Activated naive CD4-positive, alpha-beta T cell (primary cell): ENCODE results near the gene S1PR4.

Source experiments
- DNase-seq, 4 experiments: peaks; one replicate each; lab custom pipeline; 2025; lab: John Stamatoyannopoulos, UW

Gene S1PR4

DNA sequence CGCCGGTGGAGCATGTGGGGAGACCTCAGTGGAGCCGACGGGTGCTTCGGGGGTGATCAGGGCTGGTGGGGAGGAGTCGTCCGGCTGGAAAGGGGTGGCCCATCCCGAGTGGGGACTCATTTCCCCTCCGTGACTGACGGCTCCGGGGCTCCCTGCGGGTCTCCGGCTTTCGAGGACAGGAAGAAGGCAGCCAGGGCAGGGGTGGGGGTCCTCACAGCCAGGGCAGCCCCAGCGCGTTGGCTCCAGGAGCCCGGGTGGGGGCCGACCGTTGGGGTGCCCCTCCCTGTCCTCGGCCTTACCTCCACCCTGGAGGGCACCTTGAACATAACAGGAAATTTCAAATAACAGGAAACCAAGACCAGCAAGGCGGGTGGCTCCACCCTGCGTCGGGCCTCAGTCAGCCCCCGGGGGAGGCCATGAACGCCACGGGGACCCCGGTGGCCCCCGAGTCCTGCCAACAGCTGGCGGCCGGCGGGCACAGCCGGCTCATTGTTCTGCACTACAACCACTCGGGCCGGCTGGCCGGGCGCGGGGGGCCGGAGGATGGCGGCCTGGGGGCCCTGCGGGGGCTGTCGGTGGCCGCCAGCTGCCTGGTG, at the start of gene S1PR4:
Gene S1PR4 (plus strand): TSS at position 393 of the 596 bp plus-strand sequence. CDS start 24 bp downstream, at position 417.
- DNase-seq, result peak in 2 of 4 experiments; percentile 67 to 77

DNA sequence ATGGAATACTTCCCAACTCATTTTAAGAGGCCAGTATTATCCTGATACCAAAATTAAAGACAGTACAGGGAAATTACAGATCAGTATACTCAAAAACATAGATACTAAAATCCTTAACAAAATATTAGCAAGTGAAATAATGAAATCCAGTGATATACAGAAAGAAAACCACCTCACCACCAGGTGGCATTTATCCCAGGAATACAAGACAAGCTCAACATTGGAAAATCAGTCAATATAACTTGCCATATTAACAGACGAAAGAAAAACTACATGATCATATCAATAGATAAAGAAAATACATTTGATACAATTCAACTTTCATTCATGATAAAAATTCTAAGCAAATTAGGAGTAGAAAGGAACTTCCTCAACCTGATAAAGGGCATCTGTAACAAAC, 49.5 kb upstream of the S1PR4 start:
- DNase-seq, result no peak

GRCh38 chr19:3131168-3131567, 47.4 kb upstream of the S1PR4 start:
- DNase-seq, result no peak

DNA sequence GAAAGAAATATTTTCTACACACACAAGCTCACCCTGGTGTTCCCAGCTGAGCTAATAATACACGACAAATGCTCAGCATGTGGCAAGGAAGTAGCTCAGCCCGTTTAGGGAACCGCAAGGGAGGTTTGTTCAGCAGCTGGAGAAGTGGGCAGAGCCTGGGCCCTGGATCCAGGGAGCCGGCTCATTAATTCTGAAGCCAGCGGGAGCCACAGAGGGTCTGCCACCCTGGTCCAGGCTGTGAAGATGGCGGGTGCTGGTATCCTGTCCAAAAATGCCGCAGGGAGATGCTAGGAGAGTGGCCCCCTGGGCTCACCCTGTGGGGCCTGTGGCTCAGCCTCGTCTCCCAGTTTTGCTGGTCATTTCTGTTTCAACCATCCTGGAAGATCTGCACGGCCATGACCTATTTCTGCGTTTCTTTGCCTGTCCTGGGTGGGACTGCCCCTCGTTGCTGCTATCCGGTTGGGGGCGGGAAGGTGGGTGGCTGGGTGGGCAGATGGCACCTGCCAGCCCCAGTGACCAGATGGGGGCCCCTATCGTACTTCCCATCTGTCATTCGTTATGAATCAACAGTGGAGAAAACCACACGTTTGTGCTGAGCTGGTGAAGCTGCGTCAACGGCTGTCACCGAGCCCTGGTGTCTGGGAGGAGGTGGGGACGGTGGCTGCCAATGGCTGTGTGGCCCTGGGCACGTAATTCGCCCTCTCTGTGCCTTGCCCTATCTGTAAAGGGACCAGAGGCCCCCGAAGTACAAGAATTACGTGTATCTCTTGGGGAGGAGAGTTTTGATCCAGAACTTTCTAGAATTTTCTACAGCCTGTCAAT, 45.4 kb upstream of the S1PR4 start:
- DNase-seq, result peak; percentile 9 to 49 (median 12)

GRCh38 chr19:3133793-3134116, 44.8 kb upstream of the S1PR4 start:
- no peak for DNase-seq

DNA sequence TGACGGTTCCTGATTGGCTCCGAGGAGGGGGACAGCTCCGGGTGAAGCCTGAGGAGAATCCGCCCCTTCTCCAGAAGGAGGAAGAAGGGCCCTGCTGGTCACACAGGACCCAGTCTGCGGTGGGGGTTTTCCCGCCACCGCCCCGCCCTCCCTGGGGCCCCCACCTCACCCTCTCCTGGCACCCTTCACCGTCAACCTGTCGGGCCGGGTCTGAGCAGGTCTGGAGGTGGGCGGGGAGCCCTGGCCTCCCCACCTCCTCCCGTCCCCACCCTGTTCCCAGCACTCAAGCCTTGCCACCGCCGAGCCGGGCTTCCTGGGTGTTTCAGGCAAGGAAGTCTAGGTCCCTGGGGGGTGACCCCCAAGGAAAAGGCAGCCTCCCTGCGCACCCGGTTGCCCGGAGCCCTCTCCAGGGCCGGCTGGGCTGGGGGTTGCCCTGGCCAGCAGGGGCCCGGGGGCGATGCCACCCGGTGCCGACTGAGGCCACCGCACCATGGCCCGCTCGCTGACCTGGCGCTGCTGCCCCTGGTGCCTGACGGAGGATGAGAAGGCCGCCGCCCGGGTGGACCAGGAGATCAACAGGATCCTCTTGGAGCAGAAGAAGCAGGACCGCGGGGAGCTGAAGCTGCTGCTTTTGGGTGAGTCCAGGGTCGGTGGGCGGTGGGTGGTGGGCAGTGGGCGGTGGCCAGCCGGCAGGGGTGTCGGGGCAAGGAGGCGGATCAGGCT, 42.4 kb upstream of the S1PR4 start, which contains the start of gene GNA15:
Gene GNA15 (plus strand): TSS at position 73 of the 723 bp plus-strand sequence. CDS start 418 bp downstream, at position 491.
- DNase-seq, result no peak

DNA sequence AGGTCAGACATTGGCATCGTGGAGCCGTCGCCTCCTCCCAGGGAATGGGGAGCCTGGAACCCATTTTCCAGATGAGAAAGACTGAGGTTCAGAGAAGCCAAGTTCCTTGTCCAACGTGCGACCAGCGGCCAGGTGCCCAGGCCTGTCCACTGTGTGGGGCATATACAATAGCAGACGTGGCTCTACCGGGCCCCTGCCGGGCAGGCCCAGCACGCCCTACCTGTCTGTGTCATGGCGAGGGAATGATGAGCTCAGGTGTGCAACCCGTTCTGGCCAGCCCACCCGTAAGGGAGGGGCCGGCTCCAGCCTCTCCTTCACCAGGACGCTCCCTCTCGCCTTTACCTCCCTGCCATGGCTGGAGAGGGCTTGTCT, 41.9 kb upstream of the S1PR4 start:
- no peak for DNase-seq

- DNase-seq, result no peak
These were observed 41.5 kb upstream of the S1PR4 start for GRCh38 chr19:3137119-3137518.

DNA sequence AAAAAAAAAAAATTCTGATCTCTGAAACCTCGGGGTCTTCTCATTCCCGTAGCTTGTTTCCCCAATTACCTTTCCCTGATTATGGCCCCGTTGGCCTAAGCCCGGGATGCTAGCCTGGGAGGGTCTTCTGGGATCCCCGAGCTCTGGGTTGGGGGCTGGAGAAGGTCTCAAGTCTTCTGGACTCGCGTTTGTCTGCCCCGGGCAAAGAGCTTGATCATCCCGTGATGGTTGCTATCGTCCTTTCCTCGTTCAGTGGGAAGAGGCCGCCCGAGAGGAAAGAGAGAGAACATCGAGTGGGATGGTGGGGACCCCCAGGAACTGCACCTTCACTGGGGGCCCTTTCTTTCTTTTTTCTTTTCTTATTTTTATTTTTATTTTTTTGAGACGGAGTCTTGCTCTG, 40.3 kb upstream of the S1PR4 start:
- DNase-seq, result no peak

- DNase-seq, result no peak
These were observed 37.9 kb upstream of the S1PR4 start for GRCh38 chr19:3140667-3141038.

- no peak for DNase-seq
These were observed 36.3 kb upstream of the S1PR4 start for GRCh38 chr19:3142292-3142670.

GRCh38 chr19:3142781-3143337, 35.7 kb upstream of the S1PR4 start:
- no peak for DNase-seq

GRCh38 chr19:3145909-3146676, 32.5 kb upstream of the S1PR4 start:
- DNase-seq, result no peak

DNA sequence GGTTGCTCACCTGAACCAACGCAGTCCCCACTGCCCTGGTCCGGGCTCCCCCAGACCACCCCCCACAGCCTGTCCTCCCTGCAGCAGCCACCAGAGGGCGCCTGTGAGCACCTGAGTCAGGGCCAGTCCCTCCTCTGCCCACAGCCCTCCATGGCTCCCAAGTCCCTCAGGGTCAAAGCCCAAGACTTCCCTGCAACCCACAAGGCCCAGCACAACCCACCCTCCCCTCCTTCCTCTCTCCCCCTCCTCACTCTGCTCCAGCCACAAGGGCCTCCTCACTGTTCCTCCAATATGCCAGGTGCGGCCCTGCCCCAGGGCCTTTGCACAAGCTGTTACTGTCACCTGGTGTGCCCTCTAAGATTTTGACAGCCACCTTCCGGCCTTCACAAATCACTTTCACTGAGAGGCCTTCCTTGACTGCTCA, 31.9 kb upstream of the S1PR4 start:
- DNase-seq, result peak; percentile 46 to 67 (median 66)

DNA sequence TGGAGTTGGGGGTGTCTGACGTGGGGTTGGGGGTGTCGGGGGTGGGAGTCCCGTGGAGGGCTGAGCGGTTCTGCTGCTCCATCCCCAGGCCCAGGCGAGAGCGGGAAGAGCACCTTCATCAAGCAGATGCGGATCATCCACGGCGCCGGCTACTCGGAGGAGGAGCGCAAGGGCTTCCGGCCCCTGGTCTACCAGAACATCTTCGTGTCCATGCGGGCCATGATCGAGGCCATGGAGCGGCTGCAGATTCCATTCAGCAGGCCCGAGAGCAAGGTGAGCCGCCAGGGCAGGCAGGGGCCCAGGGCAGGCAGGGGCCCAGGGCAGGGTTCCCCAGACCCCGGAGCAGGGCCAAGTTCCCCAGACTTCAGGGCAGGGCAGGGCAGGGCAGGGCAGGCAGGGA, 30.1 kb upstream of the S1PR4 start:
- DNase-seq, result no peak

DNA sequence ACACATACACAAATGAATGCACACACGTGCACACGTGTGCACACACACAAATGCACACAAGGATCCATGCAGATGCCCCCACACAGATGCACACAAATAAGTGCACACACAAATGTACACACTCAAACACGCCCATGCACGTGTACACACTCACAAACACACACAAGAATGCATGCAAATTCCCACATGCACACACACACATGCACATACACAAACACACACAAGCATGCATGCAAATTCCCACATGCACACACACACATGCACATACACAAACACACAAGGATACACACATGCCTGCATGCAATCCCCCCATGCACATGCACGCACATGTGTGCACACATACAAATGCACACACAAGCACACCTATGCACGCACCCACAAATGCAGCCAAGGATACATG, 29.5 kb upstream of the S1PR4 start:
- no peak for DNase-seq

DNA sequence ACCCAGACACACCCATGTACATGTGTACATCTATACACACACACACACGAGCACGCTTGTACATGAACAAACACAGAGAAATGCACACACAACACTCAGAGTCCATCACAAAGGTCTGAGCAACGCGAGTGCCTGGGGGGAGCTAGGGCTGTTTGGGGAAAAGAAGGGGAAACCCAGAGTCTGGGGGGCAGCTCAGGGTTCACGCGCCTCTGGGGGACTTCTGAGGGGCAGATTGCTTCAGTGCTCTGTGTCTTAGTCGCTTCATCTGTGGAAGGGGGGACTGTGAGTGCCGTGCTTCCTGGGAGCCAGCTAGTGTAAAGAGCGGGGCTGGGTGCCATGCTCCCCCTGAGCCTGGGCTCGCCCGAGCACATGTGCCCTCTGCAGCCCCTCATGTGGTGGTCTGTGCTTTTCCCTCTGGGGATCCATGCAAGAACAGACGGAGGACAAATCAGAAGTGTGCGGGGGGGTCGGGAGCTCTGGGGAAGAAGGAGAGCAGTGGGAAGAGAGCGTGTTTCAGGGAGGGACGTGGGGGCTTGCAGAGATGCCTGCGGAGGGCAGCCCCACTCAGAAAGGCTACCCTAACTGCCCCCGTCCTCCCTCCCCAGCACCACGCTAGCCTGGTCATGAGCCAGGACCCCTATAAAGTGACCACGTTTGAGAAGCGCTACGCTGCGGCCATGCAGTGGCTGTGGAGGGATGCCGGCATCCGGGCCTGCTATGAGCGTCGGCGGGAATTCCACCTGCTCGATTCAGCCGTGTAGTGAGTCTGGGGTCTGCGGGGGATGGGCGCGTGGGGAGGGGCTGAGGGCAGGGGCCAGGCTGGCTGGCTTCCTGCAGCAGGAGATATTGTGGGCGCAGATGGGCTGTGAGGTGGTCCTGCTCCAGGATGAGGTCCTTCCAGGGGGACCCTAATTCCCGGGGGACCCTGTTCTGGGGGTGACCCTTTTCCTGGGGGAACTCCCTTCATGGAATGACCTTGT, 28.8 kb upstream of the S1PR4 start:
- DNase-seq, result no peak

DNA sequence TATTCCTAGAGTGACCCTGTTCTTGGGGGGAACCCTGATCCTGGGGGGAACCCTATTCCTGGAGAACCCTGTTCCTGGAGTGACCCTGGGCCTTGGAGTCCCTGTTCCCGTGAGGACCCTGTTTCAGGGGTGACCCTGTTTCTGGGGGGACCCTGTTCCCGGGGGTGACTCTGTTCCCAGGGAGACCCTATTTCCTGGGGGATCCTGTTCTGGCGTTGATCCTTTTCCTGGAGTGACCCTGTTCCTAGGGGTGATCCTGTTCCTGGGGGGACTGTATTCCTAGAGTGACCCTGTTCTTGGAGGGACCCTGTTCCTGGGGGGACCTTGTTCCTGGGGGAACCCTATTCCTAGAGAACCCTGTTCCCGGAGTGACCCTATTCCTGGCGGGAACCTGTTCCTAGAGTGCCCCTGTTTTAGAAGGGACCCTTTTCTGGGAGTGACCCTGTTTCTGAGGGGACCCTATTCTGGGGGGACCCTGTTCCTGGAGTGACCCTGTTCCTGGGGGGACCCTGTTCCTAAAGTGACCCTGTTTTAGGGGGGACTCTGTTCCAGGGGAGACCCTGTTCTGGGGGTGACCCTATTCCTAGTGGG, 27.7 kb upstream of the S1PR4 start:
- no peak for DNase-seq

- no peak for DNase-seq
These were observed 26.8 kb upstream of the S1PR4 start for GRCh38 chr19:3151563-3152418.

DNA sequence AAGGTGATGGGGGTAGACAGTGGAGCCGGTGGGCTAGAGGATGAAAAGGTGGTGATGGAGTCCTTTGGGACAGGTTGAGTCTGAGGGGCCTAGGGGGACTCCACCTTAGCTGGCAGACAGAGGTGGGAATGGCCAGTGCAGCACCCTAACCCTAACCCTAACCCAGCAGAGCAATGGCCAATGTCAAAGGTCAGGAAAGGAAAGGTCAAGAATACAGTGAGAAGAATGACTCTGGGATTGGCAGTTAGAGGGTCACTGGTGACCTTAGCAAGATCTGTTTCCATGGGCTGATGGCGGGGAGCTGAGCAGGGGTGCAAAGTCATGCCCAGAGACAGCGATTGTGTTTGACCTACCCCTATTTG, 26.2 kb upstream of the S1PR4 start:
- no peak for DNase-seq
